HS-27A (cell line): ENCODE data around the gene KRT1.

Experiments
- DNase-seq: peaks from one replicate; pipeline ENCODE4 v3.0.0-alpha.2; 2012; ENCODE audit warnings: low read depth, missing footprints

KRT1 gene

DNA sequence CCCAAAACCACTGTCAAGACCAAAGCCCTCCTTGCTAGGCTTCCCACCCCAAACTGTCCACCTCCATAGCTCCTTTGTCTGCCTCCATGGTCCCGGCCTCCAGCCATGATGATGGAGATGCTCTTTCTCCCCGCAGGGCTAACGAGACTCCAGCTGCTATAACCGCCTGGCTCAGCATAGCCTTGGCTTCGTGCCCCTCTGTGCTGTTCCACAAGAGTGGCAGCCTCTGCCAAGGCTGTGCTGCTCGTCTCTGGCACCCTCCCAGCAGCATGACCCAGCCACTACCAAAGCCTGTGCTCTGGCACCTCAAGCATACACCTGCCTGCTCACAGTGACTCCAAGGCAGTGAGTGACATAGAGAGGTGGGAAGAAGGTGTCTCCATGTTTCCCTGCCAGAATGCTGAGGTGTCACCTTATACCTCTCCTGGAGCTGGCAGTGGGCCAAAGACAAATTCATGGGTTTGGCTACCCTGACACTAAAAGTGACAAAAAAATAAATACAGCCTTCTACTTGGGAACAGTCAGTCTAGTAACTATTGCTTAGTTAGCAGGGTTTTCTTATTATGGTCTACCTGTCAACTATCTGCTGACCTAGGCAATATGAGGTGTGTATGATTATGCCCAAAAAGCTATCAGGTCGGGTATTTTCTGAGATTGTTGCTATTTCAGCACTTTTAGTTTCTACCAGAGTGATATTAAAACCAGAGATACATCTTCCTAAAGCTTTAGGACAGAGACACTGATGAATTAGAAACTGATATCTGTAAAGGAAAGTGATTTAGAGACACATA is 45.7 kb downstream of the KRT1 start:
- DNase-seq: no peak

DNA sequence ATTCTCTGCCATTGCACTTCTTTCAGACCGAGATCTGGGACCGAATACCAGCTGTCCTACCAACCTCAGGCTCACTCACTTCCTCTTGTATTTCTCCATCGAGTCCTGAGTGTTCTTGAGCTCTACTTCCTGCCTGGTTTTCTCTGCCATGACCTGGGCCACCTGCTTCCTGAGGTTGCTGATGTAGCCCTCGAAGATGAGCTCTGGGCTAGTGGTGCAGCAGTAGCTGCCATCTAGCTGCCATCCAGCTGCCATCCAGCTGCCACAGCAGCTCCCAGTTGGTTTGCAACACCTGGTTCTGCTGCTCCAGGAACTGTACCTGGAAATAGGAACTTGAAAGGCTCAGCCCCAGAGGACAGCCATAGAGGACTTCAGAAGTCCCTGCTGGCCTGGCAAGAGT is 46.8 kb downstream of the KRT1 start:
- DNase-seq: no peak

DNA sequence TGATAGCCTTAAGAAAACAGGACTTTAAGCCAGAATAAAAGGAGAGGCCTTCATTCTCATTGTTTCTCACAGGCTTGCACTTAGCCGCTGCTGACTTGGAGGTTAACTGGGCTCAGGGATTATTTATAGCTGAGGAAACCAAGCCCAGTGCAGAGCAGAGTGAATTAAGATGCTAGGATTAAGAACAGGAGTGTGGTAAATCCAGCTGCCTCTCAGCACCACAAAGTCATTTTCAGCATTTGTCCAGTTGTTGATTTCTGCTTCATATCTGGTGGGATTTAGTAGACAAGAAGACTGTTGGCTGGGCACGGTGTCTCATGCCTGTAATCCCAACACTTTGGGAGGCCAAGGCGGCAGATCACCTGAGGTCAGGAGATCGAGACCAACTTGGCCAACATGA is 47.6 kb downstream of the KRT1 start:
- DNase-seq: no peak

DNA sequence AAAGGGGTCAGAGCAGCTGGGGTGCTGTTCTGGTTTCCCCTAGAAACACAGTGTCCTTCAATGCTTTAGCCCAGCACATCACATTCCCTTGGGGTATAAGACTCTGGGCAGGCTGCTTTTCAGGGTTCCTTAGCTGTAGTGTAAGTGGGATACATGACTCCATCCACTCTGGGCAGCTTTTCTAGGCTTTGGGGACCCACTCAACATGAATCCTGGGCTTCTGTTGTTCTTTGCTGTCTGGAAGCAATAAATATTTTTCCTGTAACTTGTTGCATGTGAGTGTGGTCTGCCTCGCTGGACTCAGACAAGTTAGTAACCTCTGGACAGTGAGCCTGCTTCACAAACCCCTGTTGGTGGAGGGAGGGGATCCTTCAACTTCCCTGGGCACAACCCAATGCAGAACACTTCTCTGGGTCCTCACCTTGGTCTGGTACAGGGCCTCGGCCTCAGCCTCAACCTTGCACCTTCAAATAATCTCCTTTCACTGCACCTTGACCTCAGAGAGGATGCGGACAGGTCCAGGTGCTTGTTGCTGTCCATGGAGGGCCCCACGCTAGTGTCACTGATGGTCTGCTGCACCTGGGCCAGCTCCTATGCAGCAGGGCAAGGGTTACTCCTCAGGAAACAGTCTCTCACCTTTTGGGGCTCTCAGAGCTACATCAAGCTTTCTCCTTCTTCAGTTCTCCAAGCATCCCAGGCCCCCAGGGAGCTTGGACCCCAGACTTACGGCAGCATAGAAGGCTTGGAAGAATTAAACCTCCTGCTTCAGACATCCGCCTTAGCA is 48.3 kb downstream of the KRT1 start:
- DNase-seq: no peak

DNA sequence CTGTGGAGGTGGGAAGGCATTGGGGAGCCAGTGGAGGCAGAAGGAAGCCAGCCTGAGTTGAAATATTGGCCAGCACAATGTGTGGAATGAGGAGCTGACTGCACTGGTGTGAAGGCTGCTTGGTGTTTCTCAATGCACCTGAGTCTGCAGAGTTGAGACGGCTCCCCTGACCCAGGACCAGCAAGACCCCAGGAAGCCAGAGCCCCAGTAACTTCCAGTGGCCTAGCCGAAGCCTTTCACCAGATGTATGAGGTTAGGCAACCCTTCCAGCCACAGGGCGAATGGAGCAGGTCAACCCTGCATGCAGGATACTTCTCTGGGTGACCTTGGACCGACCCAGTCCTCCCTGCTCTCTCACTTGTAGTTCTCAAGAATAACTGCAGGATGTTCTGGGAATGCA is 48.9 kb downstream of the KRT1 start:
- DNase-seq: no peak

DNA sequence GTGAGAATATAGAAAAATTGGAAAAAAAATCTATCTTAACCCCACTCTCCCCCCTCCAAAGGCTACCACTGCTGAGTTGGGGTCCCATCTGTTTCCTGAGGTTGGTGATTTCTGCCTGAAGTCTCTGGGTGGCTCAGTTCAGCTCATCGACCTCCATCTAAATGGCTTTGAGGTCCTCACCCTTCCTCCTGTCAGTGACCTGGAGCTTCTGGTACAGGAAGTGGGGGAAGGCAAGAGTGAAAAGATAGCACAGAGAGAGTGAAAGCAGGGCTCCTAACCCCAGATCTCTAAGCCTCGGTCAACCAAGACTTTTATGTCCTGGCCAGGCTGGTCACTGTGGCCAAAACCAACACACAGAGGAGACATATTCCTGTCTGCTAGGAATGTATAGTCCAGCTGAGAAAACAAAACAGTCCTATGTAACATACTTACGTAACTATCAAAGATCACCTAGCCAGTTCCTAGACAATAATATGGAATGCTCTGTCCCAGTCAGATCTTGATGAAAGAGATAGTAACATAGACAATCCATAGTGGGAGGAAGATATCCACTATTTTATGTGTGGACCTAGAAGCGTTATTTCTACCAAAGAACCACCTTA is 49.5 kb downstream of the KRT1 start:
- no peak for DNase-seq

DNA sequence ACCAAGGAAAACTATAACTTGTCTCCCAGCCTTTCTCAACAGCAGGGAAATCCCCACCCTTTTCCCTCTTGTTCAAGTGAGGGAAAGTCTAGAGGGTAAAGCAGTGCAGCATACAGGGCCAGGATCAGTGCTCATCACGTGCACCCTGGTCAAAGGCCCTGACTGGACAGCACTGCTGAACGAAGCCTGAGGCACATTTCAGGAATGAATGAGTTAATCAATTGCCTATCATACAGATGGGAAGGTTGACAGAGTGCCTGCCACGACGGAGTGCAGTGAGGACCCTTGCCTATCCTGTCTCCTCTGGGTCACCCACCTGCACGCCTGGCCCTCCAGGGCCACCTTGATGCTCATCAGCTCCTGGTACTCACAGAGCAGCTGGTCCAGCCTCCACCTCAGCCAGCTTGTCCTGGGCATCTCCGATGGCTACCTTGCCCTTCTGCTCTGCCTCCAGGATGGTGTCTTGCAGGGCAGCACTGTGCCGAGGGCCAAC is 50.2 kb downstream of the KRT1 start:
- no peak for DNase-seq

DNA sequence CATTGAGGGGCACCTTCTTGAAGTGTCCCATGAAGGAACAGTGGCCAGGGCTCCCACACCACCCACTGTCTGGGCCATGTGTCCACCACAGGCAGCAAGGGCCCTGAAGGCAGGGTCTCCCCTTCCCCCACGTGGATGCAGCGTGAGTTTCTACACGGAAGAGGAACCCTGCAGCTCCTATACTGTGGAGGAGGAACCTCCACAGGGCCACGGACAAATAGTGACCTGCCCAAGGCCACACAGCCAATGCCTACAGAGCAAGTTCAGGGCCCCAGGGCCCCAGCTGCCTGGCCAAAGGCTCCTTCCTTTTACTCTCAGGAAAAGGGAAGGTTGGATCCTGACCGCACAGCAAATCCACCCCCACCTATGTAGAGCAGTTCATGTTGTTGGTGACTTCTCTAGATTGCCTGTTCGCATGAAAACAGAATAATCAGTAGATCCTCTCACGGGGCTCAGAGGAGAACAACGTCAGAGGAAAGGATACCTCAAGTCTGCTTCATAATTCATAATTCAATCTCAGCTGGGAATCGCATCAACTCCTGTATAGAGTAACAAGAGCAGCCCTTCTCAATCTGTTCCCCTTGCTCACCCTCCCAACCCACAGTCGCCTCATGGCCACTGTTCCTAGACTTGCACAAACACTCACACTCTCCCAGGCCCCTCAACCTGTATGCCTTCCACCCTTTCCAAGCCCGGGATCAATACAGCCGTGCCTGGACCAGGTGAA is 50.8 kb downstream of the KRT1 start:
- DNase-seq: no peak

DNA sequence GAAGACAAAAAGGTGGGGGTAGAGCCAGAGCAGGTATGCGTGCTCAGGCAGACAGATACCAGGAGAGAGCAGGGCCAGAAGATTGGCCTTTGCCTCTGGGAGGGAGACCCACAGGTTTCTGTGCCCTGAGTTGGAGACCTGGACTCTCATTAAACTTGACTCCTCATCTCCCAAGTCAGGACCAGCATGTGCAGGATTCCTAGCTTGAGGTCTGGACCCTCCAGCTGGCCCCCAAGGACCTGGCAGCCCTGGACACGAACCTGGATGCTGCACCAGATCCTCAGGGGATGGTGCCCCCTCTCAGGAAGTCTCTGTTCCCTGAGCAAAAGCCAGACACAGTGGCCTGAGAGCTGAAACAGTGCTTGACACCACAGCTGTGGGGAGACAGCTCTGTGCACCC is 51.4 kb downstream of the KRT1 start:
- DNase-seq: no peak

DNA sequence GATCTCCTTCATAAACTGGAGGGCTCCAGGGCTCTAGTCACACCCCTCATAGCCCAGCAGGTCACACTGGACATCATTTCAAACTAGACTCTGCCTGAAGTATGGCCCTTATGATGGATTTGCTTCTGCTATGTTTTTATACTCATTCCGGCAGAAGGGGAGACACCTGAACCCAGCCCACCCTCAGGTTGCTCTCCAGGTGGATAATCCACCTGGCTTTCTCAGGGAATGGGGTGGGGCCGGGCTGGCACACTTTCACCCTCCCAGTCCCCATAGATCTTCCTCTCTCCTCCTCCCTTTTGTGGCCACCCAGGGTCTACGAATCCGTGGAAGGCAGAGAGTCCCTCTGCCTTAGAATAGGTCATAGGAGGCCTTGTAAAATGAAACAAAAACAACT is 52.1 kb downstream of the KRT1 start:
- DNase-seq: no peak

DNA sequence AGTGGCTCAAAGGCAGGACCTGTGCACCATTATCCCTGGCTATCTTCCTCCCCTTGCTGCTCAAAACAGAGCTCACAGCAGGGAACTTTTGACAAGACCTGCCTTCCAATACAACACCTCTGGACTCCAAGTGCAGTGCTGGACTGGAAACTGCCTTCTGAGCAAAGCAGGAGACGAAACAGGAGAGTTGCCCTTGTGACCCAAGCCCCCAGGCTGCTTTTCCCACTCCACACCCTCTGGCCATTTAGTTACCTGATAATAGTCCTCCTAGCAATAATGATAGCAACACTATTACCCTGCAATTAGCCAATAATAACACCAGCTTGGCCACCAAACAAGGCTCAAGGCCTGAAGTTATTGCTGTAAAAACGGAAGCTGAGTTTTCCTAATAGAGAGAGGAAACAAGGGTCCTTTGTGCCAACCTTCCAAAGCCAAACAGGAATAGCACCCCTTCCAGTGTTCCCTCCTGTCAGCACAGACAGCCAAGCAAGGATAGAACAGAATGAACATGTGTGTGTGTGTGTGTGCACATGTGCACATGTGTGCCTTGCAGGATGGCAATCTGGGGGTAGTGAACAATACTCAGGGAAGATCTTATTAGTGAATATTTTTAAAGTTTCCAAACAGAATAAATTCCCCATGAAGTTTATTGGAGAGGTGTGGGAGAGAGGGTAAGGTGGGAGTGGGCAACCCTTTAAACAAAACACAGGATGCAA is 52.7 kb downstream of the KRT1 start:
- DNase-seq: no peak
